HG02973 (cell line): ENCODE results near the gene FUT1.

Experiments
- ATAC-seq: cut with Tn5 transposase; IDR thresholded peaks from one replicate; pipeline ENCODE4 v1.9.1; 2021; ENCODE audit warnings: moderate library complexity; ENCODE audit not compliant: unreplicated experiment

Gene FUT1

GRCh38 chr19:48741129-48741999 is 11.1 kb downstream of the FUT1 start:
- no peak for ATAC-seq

GRCh38 chr19:48740164-48740972 is 12.1 kb downstream of the FUT1 start, which contains the start of gene RASIP1:
RASIP1 (minus strand) TSS chr19:48740610; CDS start chr19:48740282, 328 bp downstream.
- no peak for ATAC-seq

GRCh38 chr19:48739404-48740163 is 12.9 kb downstream of the FUT1 start:
- ATAC-seq, result no peak

- no peak for ATAC-seq
Measured at GRCh38 chr19:48738557-48739403, 13.7 kb downstream of the FUT1 start.

- ATAC-seq, result no peak
Measured at GRCh38 chr19:48737360-48737998, 15.0 kb downstream of the FUT1 start.

GRCh38 chr19:48735031-48735615 is 17.3 kb downstream of the FUT1 start:
- no peak for ATAC-seq

GRCh38 chr19:48734625-48735024 is 17.8 kb downstream of the FUT1 start:
- no peak for ATAC-seq

- no peak for ATAC-seq
Measured at GRCh38 chr19:48731452-48731851, 21.0 kb downstream of the FUT1 start.

GRCh38 chr19:48728911-48729664 is 23.4 kb downstream of the FUT1 start:
- no peak for ATAC-seq

GRCh38 chr19:48726556-48726955 is 25.9 kb downstream of the FUT1 start:
- ATAC-seq, result no peak

- ATAC-seq, result no peak
Measured at GRCh38 chr19:48724796-48725753, 27.4 kb downstream of the FUT1 start.

- ATAC-seq, result no peak
Measured at GRCh38 chr19:48722196-48722708, 30.2 kb downstream of the FUT1 start.

- peak; percentile 75 for ATAC-seq
Measured at GRCh38 chr19:48720613-48721296, 31.7 kb downstream of the FUT1 start.

GRCh38 chr19:48720251-48720612 is 32.2 kb downstream of the FUT1 start:
- ATAC-seq, result no peak

GRCh38 chr19:48719263-48720171 is 32.9 kb downstream of the FUT1 start, which contains the start of gene MAMSTR:
MAMSTR (minus strand) TSS chr19:48719725; CDS start chr19:48719031, 694 bp downstream.
- ATAC-seq, result no peak
